GM12801 (cell line): ENCODE data around the gene VTI1A.

Source experiments
- CTCF ChIP-seq: IDR thresholded peaks from one replicate; pipeline ENCODE4 v1.5.1; 2011; ENCODE audit warnings: control low read depth; ENCODE audit not compliant: insufficient read length; ENCODE audit errors: extremely low read depth

The VTI1A gene

GRCh38 chr10:112728118-112728883 lies 281.3 kb downstream of the VTI1A start:
- TF ChIP-seq CTCF: no peak

GRCh38 chr10:112728997-112729396 lies 282.0 kb downstream of the VTI1A start:
- no peak for TF ChIP-seq CTCF

- TF ChIP-seq CTCF: no peak
These were observed 285.4 kb downstream of the VTI1A start for GRCh38 chr10:112732277-112732921.

GRCh38 chr10:112735041-112735695 lies 288.2 kb downstream of the VTI1A start:
- TF ChIP-seq CTCF: no peak

GRCh38 chr10:112738606-112739591 lies 291.9 kb downstream of the VTI1A start:
- TF ChIP-seq CTCF: no peak

- no peak for TF ChIP-seq CTCF
These were observed 292.8 kb downstream of the VTI1A start for GRCh38 chr10:112739592-112740353.
